GM12873 (cell line): ENCODE results near the gene COL11A2.

ENCODE experiments used
- TF ChIP-seq, protein P1 (sequence below): IDR thresholded peaks from 2 replicates; pipeline ENCODE4 v1.5.1; 2012; ENCODE audit warnings: low read depth, mild to moderate bottlenecking, moderate library complexity, low read length, control low read depth; ENCODE audit not compliant: insufficient read depth; ENCODE audit errors: missing control alignments

The COL11A2 gene

DNA sequence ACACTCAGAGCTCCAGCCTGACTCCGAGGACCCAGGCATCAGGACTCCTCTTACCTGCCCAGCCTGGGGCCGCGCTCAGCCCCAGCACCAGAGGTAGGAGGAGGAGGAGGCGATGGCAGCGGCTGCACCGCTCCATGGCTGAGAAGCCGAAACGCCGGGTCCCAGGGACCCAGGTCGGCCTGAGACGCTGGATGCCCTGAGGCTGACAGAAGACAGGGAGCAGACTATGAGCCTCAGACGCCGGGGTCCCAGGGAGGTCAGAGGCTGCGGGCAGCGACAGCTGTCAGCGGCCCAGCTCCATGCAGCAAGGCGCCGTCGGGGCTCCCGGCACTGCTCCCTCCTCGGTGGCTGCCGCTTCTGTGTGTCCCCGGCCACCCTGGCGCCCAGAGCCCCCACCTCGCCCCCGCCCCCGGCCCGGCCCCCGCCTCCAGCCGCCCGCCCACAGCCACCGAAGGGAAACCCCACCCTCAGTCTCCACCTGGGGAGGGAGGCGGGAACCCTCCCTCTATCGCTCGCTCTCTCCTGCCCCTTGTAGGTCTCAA lies at the start of gene COL11A2:
TSS of gene COL11A2 (minus strand) at position 363 of the 542 bp plus-strand sequence. CDS start at position 136, 227 bp downstream.
- TF ChIP-seq, protein P1, sequence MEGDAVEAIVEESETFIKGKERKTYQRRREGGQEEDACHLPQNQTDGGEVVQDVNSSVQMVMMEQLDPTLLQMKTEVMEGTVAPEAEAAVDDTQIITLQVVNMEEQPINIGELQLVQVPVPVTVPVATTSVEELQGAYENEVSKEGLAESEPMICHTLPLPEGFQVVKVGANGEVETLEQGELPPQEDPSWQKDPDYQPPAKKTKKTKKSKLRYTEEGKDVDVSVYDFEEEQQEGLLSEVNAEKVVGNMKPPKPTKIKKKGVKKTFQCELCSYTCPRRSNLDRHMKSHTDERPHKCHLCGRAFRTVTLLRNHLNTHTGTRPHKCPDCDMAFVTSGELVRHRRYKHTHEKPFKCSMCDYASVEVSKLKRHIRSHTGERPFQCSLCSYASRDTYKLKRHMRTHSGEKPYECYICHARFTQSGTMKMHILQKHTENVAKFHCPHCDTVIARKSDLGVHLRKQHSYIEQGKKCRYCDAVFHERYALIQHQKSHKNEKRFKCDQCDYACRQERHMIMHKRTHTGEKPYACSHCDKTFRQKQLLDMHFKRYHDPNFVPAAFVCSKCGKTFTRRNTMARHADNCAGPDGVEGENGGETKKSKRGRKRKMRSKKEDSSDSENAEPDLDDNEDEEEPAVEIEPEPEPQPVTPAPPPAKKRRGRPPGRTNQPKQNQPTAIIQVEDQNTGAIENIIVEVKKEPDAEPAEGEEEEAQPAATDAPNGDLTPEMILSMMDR, result no peak

DNA sequence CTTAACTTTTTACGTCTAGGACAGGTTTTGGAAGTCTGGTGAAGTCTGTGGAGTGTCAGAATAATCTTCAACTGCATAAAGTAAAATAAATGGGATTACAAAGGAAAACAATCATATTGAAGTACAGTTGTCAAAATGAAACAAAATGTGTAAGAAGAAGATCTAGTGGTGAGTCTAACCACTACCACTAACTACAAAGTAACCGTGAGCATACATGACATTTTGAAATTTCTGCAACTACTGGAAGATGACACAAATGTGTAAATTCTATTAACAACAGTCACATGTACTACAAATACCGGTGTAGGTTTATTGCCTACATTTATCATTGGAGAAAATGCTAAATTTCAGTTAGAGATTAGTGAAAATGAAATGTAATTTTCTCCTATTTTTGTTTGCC lies 49.7 kb upstream of the COL11A2 start:
- TF ChIP-seq, protein P1, result no peak

DNA sequence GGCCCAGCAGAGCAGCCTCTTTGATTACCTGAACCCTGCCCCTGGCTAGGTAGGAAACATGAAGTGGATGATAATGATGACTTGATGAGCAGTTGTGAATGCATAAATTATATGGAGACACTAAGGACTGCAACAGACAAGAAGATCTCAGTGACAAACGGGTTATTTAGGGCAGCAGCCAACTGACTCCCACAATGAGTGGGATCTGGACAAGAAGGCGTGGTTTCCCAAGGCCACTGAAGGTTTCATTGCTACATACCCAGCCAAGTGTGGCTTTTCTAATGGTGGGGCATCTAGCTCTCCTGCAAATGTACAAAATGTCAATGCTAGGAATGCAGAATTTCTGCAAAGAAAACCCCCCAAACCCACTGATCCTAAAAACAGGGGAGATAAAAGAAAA lies 45.5 kb upstream of the COL11A2 start:
- TF ChIP-seq, protein P1, result no peak

DNA sequence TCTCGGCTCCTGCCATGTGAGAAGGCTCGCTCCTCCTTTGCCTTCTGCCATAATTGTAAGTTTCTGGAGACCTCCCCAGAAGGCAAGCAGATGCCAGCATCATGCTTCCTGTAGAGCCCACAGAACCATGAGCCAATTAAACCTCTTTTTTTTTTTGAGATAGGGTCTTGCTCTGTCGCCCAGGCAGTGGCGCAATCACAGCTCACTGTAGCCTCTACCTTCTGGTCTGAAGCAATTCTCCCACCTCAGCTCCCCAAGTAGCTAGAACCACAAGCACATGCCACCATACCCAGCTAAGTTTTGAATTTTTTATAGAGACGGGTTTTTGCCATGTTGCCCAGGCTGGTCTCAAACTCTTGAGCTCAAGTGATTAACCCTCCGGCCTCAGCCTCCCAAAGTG lies 44.6 kb upstream of the COL11A2 start:
- TF ChIP-seq, protein P1, result no peak

DNA sequence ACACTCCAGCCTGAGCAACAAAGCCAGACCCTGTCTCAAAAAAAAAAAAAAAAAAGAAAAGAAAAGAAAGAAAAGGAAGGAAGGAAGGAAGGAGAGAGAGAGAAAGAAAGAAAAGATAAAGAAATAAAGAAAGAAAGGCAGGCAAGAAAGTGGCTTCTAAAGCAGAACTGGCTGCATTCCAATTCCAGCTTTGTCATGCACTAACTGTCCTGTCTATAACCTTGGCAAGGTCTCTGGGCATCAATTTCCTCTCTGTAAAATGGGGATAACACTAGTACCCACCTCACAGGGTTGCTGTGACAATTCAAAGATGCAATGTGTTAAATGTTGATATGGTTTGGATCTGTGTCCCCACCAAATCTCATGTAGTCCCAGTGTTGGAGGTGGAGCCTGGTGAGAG lies 44.1 kb upstream of the COL11A2 start:
- TF ChIP-seq, protein P1, result no peak

DNA sequence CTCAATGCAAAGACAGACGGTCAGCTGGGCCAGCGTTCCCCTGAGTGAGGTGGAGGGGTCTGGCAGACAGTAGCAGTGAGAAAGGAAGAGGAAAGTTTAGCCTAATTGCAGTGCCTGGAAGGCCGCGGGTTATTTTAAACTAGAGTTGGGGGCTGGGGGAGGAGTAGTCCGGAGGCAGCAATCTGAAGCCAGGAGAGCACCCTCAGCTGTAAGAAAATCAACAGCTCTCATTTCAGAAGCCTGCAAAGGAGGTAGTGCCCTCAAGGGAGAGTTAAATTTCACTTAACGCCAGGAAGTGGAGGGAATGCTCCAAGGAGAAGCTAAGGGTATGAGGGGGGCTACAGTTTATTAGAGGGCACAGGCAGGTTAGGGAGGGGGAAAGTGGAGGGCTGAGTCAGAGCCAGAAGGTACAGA lies 43.0 kb upstream of the COL11A2 start:
- TF ChIP-seq, protein P1, result no peak

DNA sequence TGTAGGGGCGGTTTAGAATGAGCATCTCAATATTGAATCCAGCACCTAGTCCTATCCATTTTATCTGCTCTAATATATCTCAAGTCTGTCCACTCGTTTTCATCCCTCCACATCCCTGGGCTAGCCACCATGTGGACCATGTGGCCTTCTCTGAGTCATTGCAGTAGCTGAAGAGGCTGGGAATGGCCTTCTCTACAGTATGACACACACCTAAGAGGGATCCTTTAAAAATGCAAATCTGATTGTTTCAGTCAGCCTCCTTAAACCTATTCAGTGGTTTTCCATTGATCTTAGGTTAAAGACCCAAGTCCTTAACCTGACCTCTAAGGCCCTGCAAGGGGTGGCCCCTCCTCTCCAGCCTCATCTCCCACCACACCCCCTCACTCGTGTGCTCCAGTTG lies 25.4 kb upstream of the COL11A2 start:
- TF ChIP-seq, protein P1, result no peak

DNA sequence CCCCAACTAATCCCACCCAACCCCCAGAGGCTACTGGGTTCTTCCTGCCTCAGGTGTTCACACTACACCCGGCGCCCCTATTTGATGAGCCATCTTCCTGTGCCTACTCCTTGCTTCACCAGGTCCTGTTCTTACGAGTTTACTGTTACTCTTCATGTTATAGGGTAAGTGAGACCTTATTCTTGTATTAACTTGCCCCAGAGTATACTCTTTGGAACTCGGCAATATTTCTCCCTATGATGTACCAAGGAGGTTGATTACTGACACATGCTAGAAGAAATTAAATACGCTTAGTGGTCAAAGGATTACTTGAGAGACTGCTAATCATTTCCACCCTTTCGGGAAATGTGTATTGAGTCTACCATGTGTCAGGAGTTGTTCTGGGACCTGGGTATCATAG lies 25.0 kb upstream of the COL11A2 start:
- TF ChIP-seq, protein P1, result no peak
